Endometrial microvascular endothelial cells (primary cell): ENCODE data around the gene TMEM129. TPM values are rescaled to one million over a fixed set of nuclear protein-coding genes. Genes with fewer than 3 reads are reported as not detected.

ENCODE experiments used
- in situ Hi-C: cut with HindIII; loops from 2 replicates; pipeline ENCODE4 v1.10.0; 2017; ENCODE audit warnings: low sequenced_read_pairs, low pct_unique_long_range_greater_than_20kb; ENCODE audit errors: inconsistent ontology term
- total RNA-seq: library from RNA; depleted of rRNA; stranded (reverse); fragments of >200 nt; gene quantifications from one replicate; pipeline ENCODE4 v1.2.3, GENCODE V29; 2015; ENCODE audit errors: inconsistent ontology term

The TMEM129 gene
- total RNA-seq, 1 donor from 2014 or later = 34.5 TPM

- in situ Hi-C loops = no loop called here
These were observed 5.2 kb upstream of the TMEM129 start for GRCh38 chr4:1726146-1726934.

GRCh38 chr4:1725521-1725920, 4.4 kb upstream of the TMEM129 start:
- in situ Hi-C loops = no loop called here

GRCh38 chr4:1723131-1723801, 2.1 kb upstream of the TMEM129 start:
- in situ Hi-C loops = no loop called here

- in situ Hi-C loops = no loop called here
These were observed 1.5 kb upstream of the TMEM129 start for GRCh38 chr4:1722551-1723118.

GRCh38 chr4:1721666-1722550, 785 bp upstream of the TMEM129 start:
- in situ Hi-C loops = no loop called here

GRCh38 chr4:1720163-1720983, 750 bp downstream of the TMEM129 start:
- in situ Hi-C loops = no loop called here

GRCh38 chr4:1718095-1718850, 2.9 kb downstream of the TMEM129 start:
- in situ Hi-C loops = no loop called here

- in situ Hi-C loops = no loop called here
These were observed 3.7 kb downstream of the TMEM129 start for GRCh38 chr4:1717129-1718094.

- in situ Hi-C loops = no loop called here
These were observed 4.8 kb downstream of the TMEM129 start for GRCh38 chr4:1716065-1716945.

GRCh38 chr4:1715002-1715758, 5.9 kb downstream of the TMEM129 start:
- in situ Hi-C loops = no loop called here

GRCh38 chr4:1714303-1715001, 6.7 kb downstream of the TMEM129 start:
- in situ Hi-C loops = no loop called here

- in situ Hi-C loops = no loop called here
These were observed 7.9 kb downstream of the TMEM129 start for GRCh38 chr4:1713003-1713851.

- in situ Hi-C loops = no loop called here
These were observed 8.7 kb downstream of the TMEM129 start, which contains the start of gene SLBP for GRCh38 chr4:1712216-1713002. TSS of gene SLBP (minus strand) at chr4:1712319. CDS start at chr4:1712188, 131 bp downstream.
